DND-41 (cell line): ENCODE measurements around the gene FBXL13.

Source experiments
- ATAC-seq: fragments of 200-7000 bp; cut with Tn5 transposase; 3 replicates; pipeline ENCODE4 v1.9.1; 2021; ENCODE audit warnings: low read depth; ENCODE audit not compliant: insufficient read depth
- DNase-seq: peaks from one replicate; pipeline ENCODE4 v3.0.0-alpha.2; 2020
- H2AFZ ChIP-seq: 2 replicates; pipeline ENCODE4 v1.6.0; 2012; ENCODE audit warnings: low read depth, low read length
- H3K27ac ChIP-seq: 2 replicates; pipeline ENCODE4 v1.5.1; 2012; ENCODE audit warnings: low read length, inconsistent platforms
- H3K27me3 ChIP-seq: fragments of 200-600 bp; sonication (generic); 2 replicates; pipeline ENCODE4 v1.6.0; 2012; ENCODE audit warnings: low read length, mild to moderate bottlenecking, inconsistent platforms; ENCODE audit not compliant: insufficient read depth, poor library complexity
- H3K36me3 ChIP-seq: 2 replicates; pipeline ENCODE4 v1.5.1; 2012; ENCODE audit warnings: low read length, inconsistent platforms; ENCODE audit not compliant: insufficient read depth
- H3K4me1 ChIP-seq: 2 replicates; pipeline ENCODE4 v1.5.1; 2012; ENCODE audit warnings: mild to moderate bottlenecking, low read length; ENCODE audit not compliant: insufficient read depth
- H3K4me2 ChIP-seq: 2 replicates; pipeline ENCODE4 v1.6.0; 2012; ENCODE audit warnings: mild to moderate bottlenecking, moderate library complexity, low read length, inconsistent platforms; ENCODE audit not compliant: insufficient read depth
- H3K4me3 ChIP-seq, 2 experiments: fragments of 200-600 bp in 1 of 2; shearing (Covaris generic) in 1 of 2; 2 replicates each; pipeline ENCODE4 v1.5.1; 2012 to 2016; ENCODE audit warnings: inconsistent platforms in 2 of 2, low read length in 2 of 2, mild to moderate bottlenecking in 2 of 2, low read depth in 1 of 2, moderate library complexity in 1 of 2
- H3K79me2 ChIP-seq: 2 replicates; pipeline ENCODE4 v1.6.0; 2012; ENCODE audit warnings: low read length, inconsistent platforms; ENCODE audit not compliant: insufficient read depth
- H3K9ac ChIP-seq: 2 replicates; pipeline ENCODE4 v1.6.0; 2012; ENCODE audit warnings: low read depth, mild to moderate bottlenecking, inconsistent platforms, low read length, moderate library complexity
- H3K9me3 ChIP-seq: 2 replicates; pipeline ENCODE4 v1.5.1; 2012; ENCODE audit warnings: low read length, moderate library complexity, mild to moderate bottlenecking, inconsistent platforms; ENCODE audit not compliant: insufficient read depth, severe bottlenecking
- H4K20me1 ChIP-seq: 2 replicates; pipeline ENCODE4 v1.6.0; 2012; ENCODE audit warnings: low read length; ENCODE audit not compliant: insufficient read depth
- EZH2 ChIP-seq: IDR thresholded peaks from 3 replicates; pipeline ENCODE4 v1.6.1; 2012; ENCODE audit warnings: borderline replicate concordance, low read depth, mild to moderate bottlenecking, moderate library complexity, low read length, inconsistent platforms; ENCODE audit not compliant: severe bottlenecking
- TF ChIP-seq, protein P1 (sequence below): IDR thresholded peaks from 2 replicates; pipeline ENCODE4 v1.5.1; 2012; ENCODE audit warnings: borderline replicate concordance, low read length, moderate library complexity, mild to moderate bottlenecking; ENCODE audit not compliant: poor library complexity, severe bottlenecking; ENCODE audit errors: extremely low read depth

Gene FBXL13

DNA sequence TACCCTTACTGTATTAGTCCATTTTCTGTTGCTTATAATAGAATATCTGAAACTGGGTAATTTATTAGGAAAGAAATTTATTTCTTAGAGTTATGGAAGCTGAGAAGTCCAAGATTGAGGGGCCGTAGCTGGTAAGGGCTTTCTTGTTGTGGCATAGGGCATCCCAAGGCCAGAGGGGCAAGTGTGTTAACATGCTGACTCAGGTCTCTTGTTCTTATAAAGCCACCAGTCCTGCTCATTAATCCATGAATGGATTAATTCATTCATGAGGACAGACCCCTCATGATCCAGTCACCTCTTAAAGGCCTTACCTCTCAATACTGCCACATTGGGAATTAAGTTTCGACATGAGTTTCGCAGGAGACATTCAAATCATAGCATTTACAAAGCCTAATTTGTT, 2.7 kb upstream of the FBXL13 start:
- no peak overlapping the region for H3K4me2 ChIP-seq

GRCh38 chr7:103076764-103077163, 2.2 kb upstream of the FBXL13 start:
- H3K4me1 ChIP-seq = peaks cover 28% of the 10 kb centered on the region

More for the DNA sequence above, 2.7 kb upstream of the FBXL13 start:
- no peak overlapping the region for H2AFZ ChIP-seq
- H3K27me3 ChIP-seq = no peaks in the 10 kb centered on the region
- DNase-seq (no peak), ATAC-seq (no peak)
- H3K27ac ChIP-seq = no peak overlapping the region
- no peak overlapping the region for H3K9ac ChIP-seq
- TF ChIP-seq, protein P1, sequence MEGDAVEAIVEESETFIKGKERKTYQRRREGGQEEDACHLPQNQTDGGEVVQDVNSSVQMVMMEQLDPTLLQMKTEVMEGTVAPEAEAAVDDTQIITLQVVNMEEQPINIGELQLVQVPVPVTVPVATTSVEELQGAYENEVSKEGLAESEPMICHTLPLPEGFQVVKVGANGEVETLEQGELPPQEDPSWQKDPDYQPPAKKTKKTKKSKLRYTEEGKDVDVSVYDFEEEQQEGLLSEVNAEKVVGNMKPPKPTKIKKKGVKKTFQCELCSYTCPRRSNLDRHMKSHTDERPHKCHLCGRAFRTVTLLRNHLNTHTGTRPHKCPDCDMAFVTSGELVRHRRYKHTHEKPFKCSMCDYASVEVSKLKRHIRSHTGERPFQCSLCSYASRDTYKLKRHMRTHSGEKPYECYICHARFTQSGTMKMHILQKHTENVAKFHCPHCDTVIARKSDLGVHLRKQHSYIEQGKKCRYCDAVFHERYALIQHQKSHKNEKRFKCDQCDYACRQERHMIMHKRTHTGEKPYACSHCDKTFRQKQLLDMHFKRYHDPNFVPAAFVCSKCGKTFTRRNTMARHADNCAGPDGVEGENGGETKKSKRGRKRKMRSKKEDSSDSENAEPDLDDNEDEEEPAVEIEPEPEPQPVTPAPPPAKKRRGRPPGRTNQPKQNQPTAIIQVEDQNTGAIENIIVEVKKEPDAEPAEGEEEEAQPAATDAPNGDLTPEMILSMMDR = no peak
- no peak for TF ChIP-seq EZH2
- H3K36me3 ChIP-seq = no peaks in the 10 kb centered on the region
- no peaks in the 10 kb centered on the region for H4K20me1 ChIP-seq
- no peaks in the 10 kb centered on the region for H3K9me3 ChIP-seq
- H3K4me3 ChIP-seq = no peak overlapping the region
- H3K79me2 ChIP-seq = peaks cover 24% of the 10 kb centered on the region
- H3K4me1 ChIP-seq = peaks cover 28% of the 10 kb centered on the region

GRCh38 chr7:103075337-103075918, 832 bp upstream of the FBXL13 start:
- Histone ChIP-seq H3K9me3 (no peaks in the 10 kb centered on the region), H3K9ac (peak overlapping the region; percentile 93), H3K4me3 (peak overlapping the region; percentile 72 to 80), H3K4me2 (peak overlapping the region; percentile 74), H2AFZ (peak overlapping the region; percentile 78), H3K79me2 (peaks cover 24% of the 10 kb centered on the region), H3K27me3 (no peaks in the 10 kb centered on the region), H4K20me1 (no peaks in the 10 kb centered on the region), H3K4me1 (peaks cover 28% of the 10 kb centered on the region), H3K36me3 (no peaks in the 10 kb centered on the region), H3K27ac (peak overlapping the region; percentile 86)
- peak; percentile 73 for ATAC-seq
- no peak for TF ChIP-seq EZH2
- TF ChIP-seq, protein P1 = no peak
- DNase-seq = peak; percentile 84

More at GRCh38 chr7:103076764-103077163, 2.2 kb upstream of the FBXL13 start:
- Histone ChIP-seq H2AFZ (no peak overlapping the region), H4K20me1 (no peaks in the 10 kb centered on the region), H3K36me3 (no peaks in the 10 kb centered on the region), H3K9me3 (no peaks in the 10 kb centered on the region), H3K4me2 (peak overlapping the region; percentile 22; the same call in 1 of the 2 replicates), H3K4me3 (no peak overlapping the region), H3K27me3 (no peaks in the 10 kb centered on the region), H3K79me2 (peaks cover 24% of the 10 kb centered on the region), H3K9ac (no peak overlapping the region), H3K27ac (no peak overlapping the region)
- no peak for TF ChIP-seq EZH2
- TF ChIP-seq, protein P1 = no peak
- DNase-seq = no peak
- no peak for ATAC-seq
